DND-41 (cell line): Measurements from ENCODE around the gene ESRRA.

ENCODE experiments used
- CTCF ChIP-seq: IDR thresholded peaks from 2 replicates; pipeline ENCODE4 v1.5.1; 2012; ENCODE audit warnings: borderline replicate concordance, low read length, moderate library complexity, mild to moderate bottlenecking; ENCODE audit not compliant: poor library complexity, severe bottlenecking; ENCODE audit errors: extremely low read depth
- EZH2 ChIP-seq: IDR thresholded peaks from 3 replicates; pipeline ENCODE4 v1.6.1; 2012; ENCODE audit warnings: borderline replicate concordance, low read depth, mild to moderate bottlenecking, moderate library complexity, low read length, inconsistent platforms; ENCODE audit not compliant: severe bottlenecking

GRCh38 chr11:64261556-64262080 lies 43.7 kb upstream of the ESRRA start:
- TF ChIP-seq CTCF (no peak), EZH2 (no peak)
